Measurements from ENCODE around the gene ATP8A2.

GRCh38 chr13:25353344-25353743, 18.4 kb upstream of the ATP8A2 start:
- no peak for TF ChIP-seq CTCF (IDR thresholded peaks at IDR 0.05)
- TF ChIP-seq EP300 (IDR thresholded peaks at IDR 0.05; ENCODE audit: low read depth): no peak

Measured in transverse colon (tissue), 3 donors.